ENCODE data around the gene CXCL10.

The CXCL10 gene

GRCh38 chr4:75989846-75990528 lies 33.3 kb downstream of the CXCL10 start:
- no peak for DNase-seq

DNA sequence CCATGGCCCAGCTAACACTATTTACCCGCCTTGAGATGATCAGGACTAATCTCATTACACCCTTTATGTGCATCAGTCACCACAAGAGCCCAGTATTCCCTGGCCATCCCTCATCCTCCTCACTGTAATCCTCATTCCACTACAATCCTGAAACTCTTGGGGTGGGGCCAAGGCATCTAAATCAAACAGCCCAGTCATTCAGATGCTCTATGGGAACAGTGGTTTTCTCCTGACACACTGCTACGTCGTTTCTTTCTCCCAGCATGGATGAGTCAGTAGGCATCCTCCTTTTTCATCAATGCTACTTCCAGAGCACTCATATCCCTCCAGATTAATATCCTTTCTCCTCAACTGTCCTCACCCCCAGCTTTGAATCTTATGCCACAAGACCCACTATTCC lies 38.2 kb downstream of the CXCL10 start:
- no peak for DNase-seq

- DNase-seq = no peak
Observed at GRCh38 chr4:75980576-75980975, 42.7 kb downstream of the CXCL10 start.

DNA sequence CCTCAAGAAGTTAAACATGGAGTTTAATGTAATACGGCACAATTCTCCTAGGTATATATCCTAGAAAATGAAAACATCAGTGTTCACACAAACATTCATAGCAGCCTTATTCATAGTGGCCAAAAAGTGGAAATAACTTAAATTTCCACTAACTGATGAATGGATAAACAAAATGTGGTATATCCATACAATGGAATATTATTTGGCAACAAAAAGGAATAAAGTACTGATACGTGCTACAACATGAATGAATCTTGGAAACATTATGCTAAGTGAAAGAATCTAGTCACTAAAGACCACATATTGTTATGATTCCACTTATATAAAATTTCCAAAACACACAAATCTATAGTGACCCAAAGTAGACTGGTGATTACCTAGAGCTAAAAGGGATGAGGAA lies 47.1 kb downstream of the CXCL10 start:
- no peak for DNase-seq

GRCh38 chr4:75973766-75974165 lies 49.5 kb downstream of the CXCL10 start:
- DNase-seq = no peak

All from NK-92 treated with Interleukin-12 subunit alpha and Interleukin-12 subunit beta, amount 100 ng/mL, for 24 hours (cell line).